Measurements from ENCODE around the gene SCT.

DNA sequence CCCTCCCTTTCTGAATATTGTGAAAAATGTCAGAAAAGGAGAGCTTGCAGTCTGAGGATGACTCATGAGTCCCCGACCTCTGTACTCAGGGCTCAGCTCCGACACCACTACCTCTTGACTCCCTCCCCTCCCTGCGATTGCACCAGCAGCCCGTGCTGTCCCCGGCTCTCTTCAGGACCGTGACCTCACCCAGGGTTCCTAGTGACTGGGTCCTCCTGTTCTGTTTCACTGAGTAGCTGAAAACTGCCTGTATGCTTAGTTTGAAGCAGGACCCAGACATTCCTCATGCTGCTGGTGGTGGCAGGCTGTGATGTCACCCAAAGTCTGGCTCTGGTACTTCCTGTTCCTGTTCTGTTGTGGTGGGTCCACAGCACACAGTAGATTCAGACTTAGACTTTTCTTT is 39.0 kb downstream of the SCT start:
- TF ChIP-seq EZH2 (IDR thresholded peaks at IDR 0.05; ENCODE audit: insufficient read depth, poor library complexity, severe bottlenecking) (no peak), EZH2phosphoT487 (IDR thresholded peaks at IDR 0.05; ENCODE audit: insufficient read depth, low read depth) (no peak)

All from GM23248 (cell line).